ENCODE results near the gene SDCCAG8. TPM values are rescaled to one million over a fixed set of nuclear protein-coding genes. Genes with fewer than 3 reads are reported as not detected.

Gene SDCCAG8
- total and polyA plus RNA-seq, 2 experiments from 2014 or later: 28.0 to 66.7 TPM

GRCh38 chr1:243501002-243501401, 245.2 kb downstream of the SDCCAG8 start:
- Histone ChIP-seq H3K27ac (ENCODE audit: low read depth) (no peak overlapping the region), H3K4me3 (no peak overlapping the region), H2AFZ (no peak overlapping the region), H3K27me3 (ENCODE audit: insufficient read depth) (no peaks in the 10 kb centered on the region), H3F3A (replicated peaks; ENCODE audit: low read depth) (no peaks in the 10 kb centered on the region), H3K79me2 (replicated peaks; ENCODE audit: insufficient read depth) (no peaks in the 10 kb centered on the region), H3K36me3 (ENCODE audit: insufficient read depth) (no peaks in the 10 kb centered on the region), H3K4me1 (ENCODE audit: insufficient read depth) (peaks cover 11% of the 10 kb centered on the region; the same call in 1 of the 2 replicates), H3K9me2 (ENCODE audit: insufficient read depth) (0 out of 2 replicates have a peak, but pooled peaks cover 5% of the 10 kb centered on the region), H4K20me1 (replicated peaks; ENCODE audit: insufficient read depth) (no peaks in the 10 kb centered on the region), H3K4me2 (no peak overlapping the region)
- ATAC-seq (no peak), DNase-seq (ENCODE audit: low spot score) (no peak)
- Mint-ChIP-seq H3K4me3 (no peak overlapping the region), H3K4me1 (peaks cover 28% of the 10 kb centered on the region), H3K36me3 (ENCODE audit: low read depth) (peaks cover 12% of the 10 kb centered on the region; the same call in 2 of the 3 replicates), H3K9me3 (no peaks in the 10 kb centered on the region), H3K27ac (no peak overlapping the region), H3K27me3 (ENCODE audit: insufficient read depth, low read depth, poor library complexity) (peaks cover 5% of the 10 kb centered on the region)
- TF ChIP-seq REST (IDR thresholded peaks at IDR 0.05; ENCODE audit: unreplicated experiment) (no peak), EZH2phosphoT487 (IDR thresholded peaks at IDR 0.05; ENCODE audit: unreplicated experiment) (no peak), CREB1 (CRISPR knock-in tag; IDR thresholded peaks at IDR 0.05; ENCODE audit: low read depth) (no peak), POLR2AphosphoS5 (IDR thresholded peaks at IDR 0.05; ENCODE audit: low read depth) (no peak), NANOG (IDR thresholded peaks at IDR 0.05; ENCODE audit: borderline replicate concordance) (no peak), CTCF (conservative IDR thresholded peaks at IDR 0.05; ENCODE audit: low read depth in 2 of 2) (no peak), ZNF114 (CRISPR knock-in tag; IDR thresholded peaks at IDR 0.05) (no peak), EZH2 (IDR thresholded peaks at IDR 0.05; ENCODE audit: low read depth, unreplicated experiment) (no peak)
- TF ChIP-seq, protein P1, sequence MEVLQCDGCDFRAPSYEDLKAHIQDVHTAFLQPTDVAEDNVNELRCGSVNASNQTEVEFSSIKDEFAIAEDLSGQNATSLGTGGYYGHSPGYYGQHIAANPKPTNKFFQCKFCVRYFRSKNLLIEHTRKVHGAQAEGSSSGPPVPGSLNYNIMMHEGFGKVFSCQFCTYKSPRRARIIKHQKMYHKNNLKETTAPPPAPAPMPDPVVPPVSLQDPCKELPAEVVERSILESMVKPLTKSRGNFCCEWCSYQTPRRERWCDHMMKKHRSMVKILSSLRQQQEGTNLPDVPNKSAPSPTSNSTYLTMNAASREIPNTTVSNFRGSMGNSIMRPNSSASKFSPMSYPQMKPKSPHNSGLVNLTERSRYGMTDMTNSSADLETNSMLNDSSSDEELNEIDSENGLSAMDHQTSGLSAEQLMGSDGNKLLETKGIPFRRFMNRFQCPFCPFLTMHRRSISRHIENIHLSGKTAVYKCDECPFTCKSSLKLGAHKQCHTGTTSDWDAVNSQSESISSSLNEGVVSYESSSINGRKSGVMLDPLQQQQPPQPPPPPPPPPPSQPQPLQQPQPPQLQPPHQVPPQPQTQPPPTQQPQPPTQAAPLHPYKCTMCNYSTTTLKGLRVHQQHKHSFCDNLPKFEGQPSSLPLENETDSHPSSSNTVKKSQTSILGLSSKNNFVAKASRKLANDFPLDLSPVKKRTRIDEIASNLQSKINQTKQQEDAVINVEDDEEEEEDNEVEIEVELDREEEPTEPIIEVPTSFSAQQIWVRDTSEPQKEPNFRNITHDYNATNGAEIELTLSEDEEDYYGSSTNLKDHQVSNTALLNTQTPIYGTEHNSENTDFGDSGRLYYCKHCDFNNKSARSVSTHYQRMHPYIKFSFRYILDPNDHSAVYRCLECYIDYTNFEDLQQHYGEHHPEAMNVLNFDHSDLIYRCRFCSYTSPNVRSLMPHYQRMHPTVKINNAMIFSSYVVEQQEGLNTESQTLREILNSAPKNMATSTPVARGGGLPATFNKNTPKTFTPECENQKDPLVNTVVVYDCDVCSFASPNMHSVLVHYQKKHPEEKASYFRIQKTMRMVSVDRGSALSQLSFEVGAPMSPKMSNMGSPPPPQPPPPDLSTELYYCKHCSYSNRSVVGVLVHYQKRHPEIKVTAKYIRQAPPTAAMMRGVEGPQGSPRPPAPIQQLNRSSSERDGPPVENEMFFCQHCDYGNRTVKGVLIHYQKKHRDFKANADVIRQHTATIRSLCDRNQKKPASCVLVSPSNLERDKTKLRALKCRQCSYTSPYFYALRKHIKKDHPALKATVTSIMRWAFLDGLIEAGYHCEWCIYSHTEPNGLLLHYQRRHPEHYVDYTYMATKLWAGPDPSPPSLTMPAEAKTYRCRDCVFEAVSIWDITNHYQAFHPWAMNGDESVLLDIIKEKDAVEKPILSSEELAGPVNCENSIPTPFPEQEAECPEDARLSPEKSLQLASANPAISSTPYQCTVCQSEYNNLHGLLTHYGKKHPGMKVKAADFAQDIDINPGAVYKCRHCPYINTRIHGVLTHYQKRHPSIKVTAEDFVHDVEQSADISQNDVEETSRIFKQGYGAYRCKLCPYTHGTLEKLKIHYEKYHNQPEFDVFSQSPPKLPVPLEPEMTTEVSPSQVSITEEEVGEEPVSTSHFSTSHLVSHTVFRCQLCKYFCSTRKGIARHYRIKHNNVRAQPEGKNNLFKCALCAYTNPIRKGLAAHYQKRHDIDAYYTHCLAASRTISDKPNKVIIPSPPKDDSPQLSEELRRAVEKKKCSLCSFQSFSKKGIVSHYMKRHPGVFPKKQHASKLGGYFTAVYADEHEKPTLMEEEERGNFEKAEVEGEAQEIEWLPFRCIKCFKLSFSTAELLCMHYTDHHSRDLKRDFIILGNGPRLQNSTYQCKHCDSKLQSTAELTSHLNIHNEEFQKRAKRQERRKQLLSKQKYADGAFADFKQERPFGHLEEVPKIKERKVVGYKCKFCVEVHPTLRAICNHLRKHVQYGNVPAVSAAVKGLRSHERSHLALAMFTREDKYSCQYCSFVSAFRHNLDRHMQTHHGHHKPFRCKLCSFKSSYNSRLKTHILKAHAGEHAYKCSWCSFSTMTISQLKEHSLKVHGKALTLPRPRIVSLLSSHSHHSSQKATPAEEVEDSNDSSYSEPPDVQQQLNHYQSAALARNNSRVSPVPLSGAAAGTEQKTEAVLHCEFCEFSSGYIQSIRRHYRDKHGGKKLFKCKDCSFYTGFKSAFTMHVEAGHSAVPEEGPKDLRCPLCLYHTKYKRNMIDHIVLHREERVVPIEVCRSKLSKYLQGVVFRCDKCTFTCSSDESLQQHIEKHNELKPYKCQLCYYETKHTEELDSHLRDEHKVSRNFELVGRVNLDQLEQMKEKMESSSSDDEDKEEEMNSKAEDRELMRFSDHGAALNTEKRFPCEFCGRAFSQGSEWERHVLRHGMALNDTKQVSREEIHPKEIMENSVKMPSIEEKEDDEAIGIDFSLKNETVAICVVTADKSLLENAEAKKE (CRISPR knock-in tag; IDR thresholded peaks at IDR 0.05): no peak

All from GM23338 (cell line).